HG03280 (cell line): Measurements from ENCODE around the gene ALG10.
"Not testable (repeated sequence)": the region's sequence is repeated elsewhere in the genome, so short reads cannot be mapped to it uniquely, and the experiment has no call there.

Experiments
- ATAC-seq: cut with Tn5 transposase; IDR thresholded peaks from one replicate; pipeline ENCODE4 v1.9.1; 2021; ENCODE audit warnings: mild to moderate bottlenecking, moderate library complexity; ENCODE audit not compliant: unreplicated experiment

Gene ALG10, protein sequence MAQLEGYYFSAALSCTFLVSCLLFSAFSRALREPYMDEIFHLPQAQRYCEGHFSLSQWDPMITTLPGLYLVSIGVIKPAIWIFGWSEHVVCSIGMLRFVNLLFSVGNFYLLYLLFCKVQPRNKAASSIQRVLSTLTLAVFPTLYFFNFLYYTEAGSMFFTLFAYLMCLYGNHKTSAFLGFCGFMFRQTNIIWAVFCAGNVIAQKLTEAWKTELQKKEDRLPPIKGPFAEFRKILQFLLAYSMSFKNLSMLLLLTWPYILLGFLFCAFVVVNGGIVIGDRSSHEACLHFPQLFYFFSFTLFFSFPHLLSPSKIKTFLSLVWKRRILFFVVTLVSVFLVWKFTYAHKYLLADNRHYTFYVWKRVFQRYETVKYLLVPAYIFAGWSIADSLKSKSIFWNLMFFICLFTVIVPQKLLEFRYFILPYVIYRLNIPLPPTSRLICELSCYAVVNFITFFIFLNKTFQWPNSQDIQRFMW

DNA sequence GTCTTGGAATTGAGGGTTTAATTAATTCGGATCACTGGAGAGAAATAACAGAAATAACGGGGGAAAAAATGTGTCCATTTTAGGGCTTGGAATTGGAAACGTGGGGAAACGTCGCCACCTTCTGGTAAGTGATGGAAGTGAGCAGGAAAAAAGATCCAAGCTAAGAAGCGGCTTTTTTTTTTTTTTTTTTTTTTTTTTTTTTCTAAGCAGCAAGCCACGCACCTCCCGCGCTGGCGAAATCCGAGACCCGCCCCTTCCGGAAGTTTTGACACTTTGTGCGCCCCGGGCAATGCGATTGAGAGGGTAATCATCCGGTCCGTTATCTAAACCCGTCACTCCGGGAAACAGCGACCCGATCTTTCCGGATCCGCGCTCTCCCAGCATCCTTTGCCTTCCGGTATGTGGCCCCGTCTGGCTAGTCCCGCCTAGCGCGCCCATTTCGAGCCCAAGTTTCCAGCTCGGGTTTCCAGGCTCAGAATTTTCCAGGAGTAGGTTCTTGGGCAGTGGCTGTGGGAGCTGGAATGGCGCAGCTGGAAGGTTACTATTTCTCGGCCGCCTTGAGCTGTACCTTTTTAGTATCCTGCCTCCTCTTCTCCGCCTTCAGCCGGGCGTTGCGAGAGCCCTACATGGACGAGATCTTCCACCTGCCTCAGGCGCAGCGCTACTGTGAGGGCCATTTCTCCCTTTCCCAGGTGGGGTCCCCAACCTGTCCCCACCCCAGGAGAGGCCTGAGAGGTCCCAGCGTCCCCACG lies at the start of gene ALG10:
Gene ALG10 (plus strand): TSS at position 418 of the 752 bp plus-strand sequence. CDS start 104 bp downstream, at position 522.
- peak; percentile 100 for ATAC-seq

DNA sequence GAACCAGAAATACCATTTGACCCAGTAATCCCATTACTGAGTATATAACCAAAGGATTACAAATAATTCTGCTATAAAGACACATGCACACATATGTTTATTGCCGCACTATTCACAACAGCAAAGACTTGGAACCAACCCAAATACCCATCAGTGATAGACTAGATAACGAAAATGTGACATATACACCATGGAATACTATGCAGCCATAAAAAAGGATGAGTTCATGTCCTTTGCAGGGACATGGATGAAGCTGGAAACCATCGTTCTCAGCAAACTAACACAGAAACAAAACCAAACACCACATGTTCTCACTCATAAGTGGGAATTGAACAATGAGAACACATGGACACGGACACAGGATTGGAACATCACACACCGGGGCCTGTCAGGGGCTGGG lies 49.4 kb upstream of the ALG10 start:
- not testable (repeated sequence) for ATAC-seq

DNA sequence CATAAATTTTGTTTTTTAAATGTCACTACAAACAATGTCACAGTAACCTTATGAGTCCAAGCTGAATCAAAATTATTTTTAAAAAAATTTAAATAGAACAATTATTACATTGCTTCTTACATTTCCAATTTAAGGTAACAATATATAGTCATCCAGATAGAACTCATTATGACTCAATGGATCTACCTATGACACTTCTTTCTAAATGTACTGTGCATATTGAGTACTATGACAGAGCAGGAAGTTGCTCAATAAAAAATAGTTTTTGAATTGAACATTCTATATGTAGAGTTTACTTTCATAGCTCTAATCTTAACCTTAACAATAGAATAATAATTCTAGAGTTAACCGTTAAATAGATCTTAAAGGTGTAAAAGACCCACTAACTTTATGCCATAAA lies 44.4 kb upstream of the ALG10 start:
- ATAC-seq = no peak

DNA sequence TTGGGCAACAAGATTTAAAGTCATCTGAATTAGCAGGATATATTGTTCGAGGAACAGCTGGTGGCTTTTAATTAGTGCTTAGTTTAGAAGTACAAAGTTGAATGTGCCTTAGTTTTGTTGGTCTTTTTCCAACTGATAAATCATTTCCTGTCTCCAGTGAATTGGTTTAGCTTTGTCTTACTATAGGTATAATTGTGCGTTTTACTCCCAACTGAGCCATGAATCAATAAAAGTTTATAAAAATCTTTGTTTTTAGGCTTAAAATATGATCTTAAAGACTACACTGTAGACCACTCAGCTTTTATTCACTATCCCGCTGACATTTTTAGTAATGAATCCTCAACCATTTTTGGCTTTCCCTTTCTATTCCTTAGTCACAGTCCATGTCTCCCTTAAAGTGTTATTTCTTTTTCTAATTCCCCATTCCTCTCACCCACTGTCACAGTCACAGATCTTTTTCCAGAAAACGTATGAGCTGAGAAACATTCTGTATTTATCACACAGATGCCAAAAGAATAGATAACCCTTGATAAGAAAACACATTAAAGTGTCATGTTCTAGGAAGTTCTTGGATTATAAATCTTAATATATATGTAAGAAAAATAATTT lies 34.0 kb upstream of the ALG10 start:
- no peak for ATAC-seq

DNA sequence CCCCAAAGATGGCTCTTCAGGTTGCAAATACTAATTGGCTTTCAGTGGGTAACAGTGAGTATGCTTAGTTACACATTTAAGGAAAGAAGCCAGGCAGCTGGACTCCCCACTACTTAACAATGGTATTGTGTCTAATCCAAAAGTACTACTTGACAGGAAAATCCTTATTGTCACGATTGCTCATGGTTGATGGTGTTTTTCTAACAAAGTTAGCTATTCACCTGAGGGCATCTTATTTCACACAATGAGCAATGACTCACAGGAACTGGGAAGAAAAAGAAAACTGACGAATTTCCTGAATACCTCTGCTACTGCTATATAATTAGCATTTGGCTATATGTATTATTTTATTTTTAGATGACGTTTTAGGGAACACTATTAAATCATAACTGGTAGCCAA lies 33.4 kb upstream of the ALG10 start:
- ATAC-seq = no peak

DNA sequence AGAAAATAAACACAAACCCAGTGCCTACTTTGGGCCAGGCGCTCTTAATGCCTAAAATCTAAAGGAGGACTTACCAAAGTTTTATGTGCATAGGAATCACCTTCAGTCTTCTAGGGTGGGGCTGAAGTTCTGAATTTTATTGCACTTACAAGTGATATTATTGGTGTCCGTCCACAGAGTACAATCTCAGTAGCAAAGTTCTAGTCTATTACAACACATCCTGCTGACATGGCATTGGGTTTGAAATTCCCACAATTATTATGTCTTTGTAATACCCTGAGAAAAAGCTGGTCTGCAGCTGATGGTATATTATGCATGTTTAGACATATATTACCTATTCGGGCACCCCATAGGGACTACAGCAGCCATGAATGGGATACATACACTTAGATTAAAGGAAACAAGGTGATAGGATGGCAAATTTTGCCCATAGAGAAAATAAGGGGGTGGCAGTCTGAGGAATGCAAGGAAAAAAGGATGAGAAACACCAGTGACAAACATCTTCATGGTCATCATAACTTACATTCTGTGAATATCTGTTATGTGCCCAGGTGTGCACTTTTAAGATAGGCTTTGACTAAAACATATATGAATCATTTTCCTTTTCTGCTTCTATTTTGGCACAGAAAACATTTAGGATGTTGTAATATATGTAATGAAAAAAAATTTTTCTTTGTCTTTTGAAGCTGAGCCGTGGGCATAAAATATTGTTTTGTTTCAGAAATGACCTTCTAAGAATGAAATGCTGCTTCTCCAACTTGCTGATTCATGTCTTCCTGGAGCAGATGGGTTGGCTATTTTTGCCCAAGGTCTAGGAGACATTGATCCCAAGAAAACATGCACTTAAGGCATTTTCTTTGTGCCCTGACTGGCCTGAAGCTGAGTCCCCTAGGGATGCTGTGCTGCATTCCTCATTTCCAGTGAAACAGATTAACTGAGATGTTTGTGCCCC lies 27.2 kb upstream of the ALG10 start:
- no peak for ATAC-seq

DNA sequence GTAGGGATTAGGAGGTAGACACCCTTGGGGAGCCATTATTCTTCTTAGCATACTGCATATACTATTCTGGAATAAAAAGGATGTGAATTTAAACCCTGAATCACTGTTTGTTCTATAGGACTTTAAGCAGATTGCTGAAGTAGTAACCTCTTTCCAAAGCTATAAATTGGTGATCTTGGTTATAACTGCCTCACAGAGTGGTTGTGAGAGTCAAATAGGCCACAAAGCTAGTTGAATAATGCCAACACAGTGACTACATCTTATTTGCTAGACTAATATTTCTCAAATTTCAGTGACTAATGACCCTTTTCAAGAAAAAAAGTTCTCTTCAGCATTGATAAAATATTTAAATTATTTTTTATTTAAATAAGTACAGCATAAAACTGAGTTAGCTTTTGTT lies 13.5 kb upstream of the ALG10 start:
- not testable (repeated sequence) for ATAC-seq

DNA sequence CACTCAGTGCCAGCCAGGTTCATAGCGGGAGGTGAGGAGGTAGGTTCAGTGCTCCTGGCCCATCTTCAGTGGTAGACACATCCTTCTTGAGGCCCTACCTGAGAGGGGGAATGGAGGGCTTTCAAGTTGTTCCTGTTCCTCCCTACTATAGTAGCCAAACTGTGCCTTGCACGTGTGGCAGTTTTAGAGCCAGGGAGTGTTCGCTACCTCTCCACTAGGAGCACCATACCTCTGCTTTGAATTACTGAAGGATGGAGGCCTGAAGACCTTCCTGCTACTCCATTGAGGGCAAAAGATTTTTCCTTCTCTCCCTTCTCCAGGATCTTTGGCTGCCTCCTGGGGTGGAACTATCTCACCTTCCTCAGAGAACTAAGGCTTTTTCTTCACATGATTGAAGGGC lies 5.9 kb upstream of the ALG10 start:
- no peak for ATAC-seq

DNA sequence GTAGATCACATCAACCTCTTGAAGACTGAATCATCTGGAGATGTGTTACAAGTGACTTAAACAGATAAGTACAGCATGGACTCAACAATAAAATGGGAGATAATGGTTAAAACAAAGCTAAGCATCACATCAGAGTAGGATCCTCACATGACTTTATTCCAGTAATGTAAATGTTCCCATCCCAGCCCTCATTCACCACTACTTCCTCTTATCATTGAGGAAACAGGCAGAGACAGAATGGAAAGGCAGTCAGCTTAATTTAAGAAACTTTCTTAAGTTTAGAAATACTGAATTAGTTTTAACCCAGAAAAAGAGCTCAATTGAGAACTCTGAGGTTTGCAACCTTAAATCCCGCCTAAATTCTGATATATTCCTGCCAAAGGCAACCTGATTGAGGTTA lies 1.2 kb upstream of the ALG10 start:
- ATAC-seq = no peak

DNA sequence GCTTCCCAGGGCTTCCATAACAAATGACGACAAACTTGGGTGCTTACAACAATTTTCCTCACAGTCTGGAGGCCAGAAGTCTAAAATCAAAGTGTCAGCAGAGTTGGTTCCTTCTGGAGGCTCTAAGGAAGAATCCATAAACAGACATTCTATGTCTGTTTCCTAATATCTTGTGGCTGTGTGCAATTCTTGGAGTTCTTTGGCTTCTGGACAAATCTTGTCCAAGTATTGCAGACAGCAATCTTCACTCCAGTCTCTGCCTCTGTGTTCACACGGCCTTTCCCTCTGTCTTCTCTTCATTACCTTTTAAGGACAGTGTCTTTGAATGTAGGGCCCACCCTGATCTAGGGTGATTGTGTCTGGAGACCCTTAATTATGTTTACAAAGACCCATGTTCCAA lies 5.4 kb downstream of the ALG10 start:
- ATAC-seq = not testable (repeated sequence)

DNA sequence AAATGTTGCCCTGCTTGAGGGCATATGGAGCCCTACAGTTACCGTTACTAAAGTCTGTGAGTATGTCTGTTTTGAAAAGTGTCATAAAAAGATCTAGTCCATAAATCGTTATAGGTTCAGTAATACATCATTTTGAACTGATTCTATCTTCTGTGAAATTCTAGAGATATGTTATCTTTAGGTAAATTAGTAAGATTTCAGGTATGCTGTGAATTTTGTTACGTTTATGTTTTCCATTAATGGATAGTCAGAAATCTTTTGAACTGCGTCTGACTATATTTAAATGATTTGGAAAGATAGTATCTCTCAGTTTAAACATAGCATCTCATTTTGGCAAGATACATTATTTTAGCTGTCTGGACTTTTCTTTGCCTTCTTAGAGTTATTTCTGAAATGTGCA lies 8.3 kb downstream of the ALG10 start:
- no peak for ATAC-seq

DNA sequence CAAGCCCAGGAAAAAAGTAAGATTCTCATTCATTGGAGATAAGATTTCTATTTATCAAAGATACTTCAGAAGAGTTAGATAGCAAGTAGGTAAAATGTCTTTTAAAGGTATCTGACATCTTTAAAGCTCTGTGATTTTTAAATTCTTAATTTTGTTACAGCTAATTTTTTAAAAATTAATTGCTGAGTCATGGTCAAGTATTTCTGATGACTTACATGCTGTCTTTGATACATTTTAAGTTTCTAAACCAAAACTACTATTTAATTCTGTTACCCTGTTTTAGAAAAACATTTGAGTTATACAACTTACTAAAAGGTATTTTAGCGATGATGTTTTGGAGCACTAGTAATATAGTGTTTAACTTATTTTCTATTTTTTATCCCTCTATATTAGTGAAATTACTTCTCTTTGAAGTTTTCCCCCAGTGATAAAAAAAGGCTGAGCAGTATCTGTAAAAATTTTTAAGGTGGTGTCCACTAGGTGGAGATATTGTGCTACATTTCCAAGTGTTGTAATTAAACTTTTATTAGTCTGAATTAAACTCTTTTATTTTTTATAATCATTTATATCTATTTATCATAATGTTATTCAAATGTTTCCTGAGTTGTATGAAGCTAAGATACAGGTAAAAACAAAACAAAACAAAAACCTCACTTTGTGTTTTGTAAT lies 11.5 kb downstream of the ALG10 start:
- no peak for ATAC-seq

DNA sequence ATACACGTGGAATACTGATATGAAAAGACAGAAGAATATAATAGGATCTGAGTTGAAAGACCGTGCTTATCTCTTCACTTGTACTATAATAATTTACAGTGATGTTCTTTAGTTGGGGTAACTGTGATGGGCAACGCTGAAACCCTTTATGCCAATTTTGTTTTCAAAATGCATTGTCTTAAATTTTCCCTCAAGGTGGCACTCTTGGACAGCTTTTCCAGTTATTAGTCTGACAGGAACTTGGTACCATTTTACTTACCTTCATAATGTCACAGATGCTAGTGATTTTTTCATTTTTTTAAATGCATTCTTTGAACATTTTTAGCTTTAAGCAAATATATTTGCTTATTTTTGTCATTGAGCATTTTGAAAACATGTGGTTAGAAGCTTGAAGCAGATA lies 16.1 kb downstream of the ALG10 start:
- not testable (repeated sequence) for ATAC-seq

DNA sequence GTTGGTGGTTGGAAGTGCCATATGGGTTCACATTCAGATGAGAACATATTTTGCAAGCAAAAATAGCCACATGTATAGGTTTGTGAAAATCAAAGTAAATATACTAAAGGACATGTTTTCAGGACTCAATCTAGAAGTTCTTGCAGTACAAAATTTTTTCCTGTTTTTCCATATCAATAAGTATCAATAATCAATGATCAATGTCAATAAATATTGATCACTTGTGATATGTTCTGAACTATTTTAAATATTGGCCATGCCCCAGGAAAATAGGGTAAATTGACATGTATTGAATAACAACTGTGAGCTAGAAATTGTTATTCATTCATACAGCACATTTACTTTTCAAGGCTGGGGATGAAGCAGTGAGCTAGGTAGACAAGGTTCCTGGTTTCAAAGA lies 24.3 kb downstream of the ALG10 start:
- no peak for ATAC-seq

DNA sequence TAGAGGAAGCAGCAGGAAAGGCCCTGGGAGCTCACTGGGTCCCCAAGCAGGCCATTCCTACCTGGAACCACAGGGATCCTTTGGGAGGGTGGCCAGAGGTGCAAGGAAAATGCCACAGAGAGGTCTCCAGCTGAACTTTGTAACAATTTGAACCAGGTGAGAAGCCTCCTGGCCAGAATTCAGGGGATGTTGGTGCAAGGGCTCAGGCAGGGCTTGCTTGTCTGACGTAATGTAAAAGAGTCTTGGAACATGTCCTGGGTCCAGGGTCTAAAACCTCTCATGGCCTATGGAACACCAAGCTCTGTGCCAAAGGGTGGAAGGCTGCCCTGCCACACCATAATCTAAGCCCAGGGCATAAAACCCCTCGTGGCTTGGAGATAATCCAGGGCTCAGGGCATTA lies 25.6 kb downstream of the ALG10 start:
- not testable (repeated sequence) for ATAC-seq

DNA sequence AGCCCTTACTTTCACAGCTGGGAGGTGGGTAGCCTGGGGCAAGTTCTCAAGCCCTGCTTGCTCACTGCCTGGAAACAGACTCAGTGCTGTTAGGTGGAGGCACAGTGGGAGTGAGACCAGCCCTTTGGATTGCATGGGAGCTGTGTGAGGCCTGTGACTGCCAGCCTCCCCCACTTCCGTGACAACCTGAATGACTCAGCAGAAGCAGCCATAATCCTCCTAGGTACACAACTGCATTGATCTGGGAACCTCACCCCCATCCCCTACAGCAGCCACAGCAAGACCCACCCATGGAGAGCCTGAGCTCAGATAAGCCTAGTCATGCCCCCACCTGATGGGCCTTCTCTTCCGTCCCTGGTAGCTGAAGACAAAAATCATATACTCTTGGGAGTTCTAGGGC lies 26.4 kb downstream of the ALG10 start:
- no peak for ATAC-seq

DNA sequence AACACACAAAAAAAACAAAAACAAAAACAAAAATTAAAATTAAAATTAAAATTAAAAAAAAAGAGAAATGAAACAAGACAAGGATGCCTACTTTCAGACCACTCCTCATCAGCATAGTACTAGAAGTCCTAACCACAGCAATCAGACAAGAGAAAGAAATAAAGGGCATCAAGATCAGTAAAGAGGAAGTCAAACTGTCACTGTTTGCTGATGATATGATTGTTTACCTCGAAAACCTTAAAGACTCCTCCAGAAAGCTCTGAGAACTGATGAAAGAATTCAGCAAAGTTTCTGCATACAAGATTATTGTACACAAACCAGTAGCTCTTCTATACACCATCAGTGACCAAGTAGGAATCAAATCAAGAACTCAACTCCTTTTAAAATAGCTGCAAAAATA lies 29.2 kb downstream of the ALG10 start:
- no peak for ATAC-seq

DNA sequence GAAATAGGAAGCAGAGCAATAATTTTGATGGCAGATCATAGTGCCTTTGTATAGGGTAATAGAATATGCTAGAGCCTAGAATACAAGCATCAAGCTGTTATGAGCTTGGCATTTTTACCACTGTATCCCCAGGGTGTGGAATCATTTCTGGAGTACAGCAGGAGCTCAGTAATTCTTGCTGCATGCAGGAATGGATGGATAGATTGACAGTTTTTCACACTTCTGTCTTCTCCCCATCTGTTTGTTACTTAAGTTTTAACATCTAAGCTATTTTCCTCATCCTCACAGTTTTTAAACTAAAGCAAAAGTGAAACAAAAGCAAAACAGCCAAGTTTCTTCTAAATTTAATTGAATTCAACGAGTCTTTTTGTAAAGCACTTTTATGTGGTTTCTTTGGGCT lies 32.6 kb downstream of the ALG10 start:
- no peak for ATAC-seq
